ENCODE results near the gene LRRC7.
A peak's percentile ranks its signal among the peaks of the same experiment; 100 is the strongest.
"Not testable (repeated sequence)": the region's sequence is repeated elsewhere in the genome, so short reads cannot be mapped to it uniquely, and the experiment has no call there.

The LRRC7 gene

GRCh38 chr1:69702085-69702484, 134.4 kb downstream of the LRRC7 start:
- no peak for DNase-seq

- no peak for DNase-seq
These were observed 138.8 kb downstream of the LRRC7 start for GRCh38 chr1:69706473-69706872.

- no peak for DNase-seq
These were observed 139.4 kb downstream of the LRRC7 start for GRCh38 chr1:69707103-69707502.

- DNase-seq = no peak
These were observed 142.9 kb downstream of the LRRC7 start for GRCh38 chr1:69710484-69711189.

GRCh38 chr1:69711190-69711930, 143.6 kb downstream of the LRRC7 start:
- DNase-seq = no peak

- not testable (repeated sequence) for DNase-seq
These were observed 150.1 kb downstream of the LRRC7 start for GRCh38 chr1:69717834-69718233.

GRCh38 chr1:69728206-69728605, 160.5 kb downstream of the LRRC7 start:
- DNase-seq = no peak

GRCh38 chr1:69733061-69733460, 165.3 kb downstream of the LRRC7 start:
- DNase-seq = no peak

- DNase-seq = peak; percentile 51
These were observed 169.9 kb downstream of the LRRC7 start for GRCh38 chr1:69737527-69738185.

GRCh38 chr1:69738458-69739250, 170.9 kb downstream of the LRRC7 start:
- no peak for DNase-seq

- DNase-seq = no peak
These were observed 171.5 kb downstream of the LRRC7 start for GRCh38 chr1:69739251-69739605.

- DNase-seq = no peak
These were observed 175.4 kb downstream of the LRRC7 start for GRCh38 chr1:69743146-69743545.

GRCh38 chr1:69744381-69744780, 176.7 kb downstream of the LRRC7 start:
- no peak for DNase-seq

GRCh38 chr1:69747207-69747606, 179.5 kb downstream of the LRRC7 start:
- DNase-seq = no peak

GRCh38 chr1:69750638-69751037, 182.9 kb downstream of the LRRC7 start:
- no peak for DNase-seq

- DNase-seq = no peak
These were observed 185.1 kb downstream of the LRRC7 start for GRCh38 chr1:69752831-69753230.

- no peak for DNase-seq
These were observed 186.8 kb downstream of the LRRC7 start for GRCh38 chr1:69754521-69754920.

- no peak for DNase-seq
These were observed 187.9 kb downstream of the LRRC7 start for GRCh38 chr1:69755647-69756046.

- DNase-seq = no peak
These were observed 198.2 kb downstream of the LRRC7 start for GRCh38 chr1:69765951-69766350.

GRCh38 chr1:69766431-69767180, 198.9 kb downstream of the LRRC7 start:
- DNase-seq = no peak

GRCh38 chr1:69776555-69776954, 208.8 kb downstream of the LRRC7 start:
- no peak for DNase-seq

GRCh38 chr1:69777423-69777822, 209.7 kb downstream of the LRRC7 start:
- no peak for DNase-seq

GRCh38 chr1:69777971-69778370, 210.2 kb downstream of the LRRC7 start:
- no peak for DNase-seq

Data from kidney glomerular epithelial cell (primary cell).